ENCODE measurements around the gene GPC2. TPM values are rescaled to one million over a fixed set of nuclear protein-coding genes. Genes with fewer than 3 reads are reported as not detected.

GPC2 gene
- total RNA-seq, 1 experiment from 2014 or later: 45.2 TPM

DNA sequence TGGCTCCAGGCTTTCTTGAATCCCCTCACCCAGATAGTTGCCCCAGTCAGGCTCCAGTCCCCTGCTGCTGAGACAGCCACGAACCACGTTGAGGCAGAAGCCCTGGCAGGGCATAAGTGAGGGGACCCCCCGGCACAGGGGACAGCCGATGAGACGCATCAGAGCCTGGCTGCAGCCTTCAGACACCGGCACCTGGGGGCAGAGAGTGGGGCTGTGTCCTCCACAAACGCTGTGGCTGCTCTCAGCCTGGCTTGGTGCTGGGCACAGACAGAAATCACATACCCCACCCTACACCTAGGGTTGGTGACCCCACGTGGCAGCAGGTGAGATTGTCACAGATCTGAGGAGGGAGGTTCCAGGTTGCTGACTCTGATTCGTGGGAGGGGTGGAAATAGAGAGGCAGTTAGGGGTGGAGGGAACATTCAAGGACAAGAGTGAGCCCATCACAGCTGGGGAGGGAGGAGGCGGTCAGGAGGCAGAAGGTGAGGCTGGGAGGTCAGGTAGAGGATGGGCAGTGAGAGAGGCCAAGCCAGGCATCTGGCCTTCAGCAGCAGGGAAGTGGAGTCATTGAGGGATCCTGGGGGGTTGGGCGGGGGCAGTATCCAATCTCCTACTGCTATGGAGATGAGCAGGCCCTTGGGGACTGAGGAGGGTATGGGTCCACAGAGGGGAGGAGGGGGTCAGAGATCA is 3.2 kb downstream of the GPC2 start:
- peak overlapping the region in 1 of 2 experiments; percentile 52; a peak in 1 of 5 replicates for H3K4me3 Mint-ChIP-seq

More for the DNA sequence above, 3.2 kb downstream of the GPC2 start:
- no peak overlapping the region for H3K4ac ChIP-seq (ENCODE audit: low read depth, low read length)
- no peak overlapping the region for H4K5ac ChIP-seq (ENCODE audit: insufficient read length, low read depth, low read length)
- Mint-ChIP-seq H3K9me3 (no peaks in the 10 kb centered on the region), H3K4me1 (peaks cover 29 to 43% of the 10 kb centered on the region in 2 experiments), H3K27me3 (ENCODE audit: low read depth) (peaks cover 25% of the 10 kb centered on the region), H3K36me3 (ENCODE audit: insufficient read depth in 1 of 3, low read depth in 3 of 3) (peaks cover 30 to 39% (median 31%) of the 10 kb centered on the region in 3 experiments; a peak in 6 of 7 replicates), H3K27ac (peak overlapping the region in 1 of 3 experiments; percentile 17; a peak in 1 of 7 replicates)
- no peak overlapping the region for H2BK20ac ChIP-seq (ENCODE audit: low read depth, low read length, poor library complexity, severe bottlenecking)
- peaks cover 3% of the 10 kb centered on the region; the same call in 1 of the 2 replicates for H3K4me1 ChIP-seq (ENCODE audit: insufficient read depth, low read length)
- H2BK12ac ChIP-seq (ENCODE audit: insufficient read length, low read depth, low read length): no peak overlapping the region
- TF ChIP-seq, protein P1, sequence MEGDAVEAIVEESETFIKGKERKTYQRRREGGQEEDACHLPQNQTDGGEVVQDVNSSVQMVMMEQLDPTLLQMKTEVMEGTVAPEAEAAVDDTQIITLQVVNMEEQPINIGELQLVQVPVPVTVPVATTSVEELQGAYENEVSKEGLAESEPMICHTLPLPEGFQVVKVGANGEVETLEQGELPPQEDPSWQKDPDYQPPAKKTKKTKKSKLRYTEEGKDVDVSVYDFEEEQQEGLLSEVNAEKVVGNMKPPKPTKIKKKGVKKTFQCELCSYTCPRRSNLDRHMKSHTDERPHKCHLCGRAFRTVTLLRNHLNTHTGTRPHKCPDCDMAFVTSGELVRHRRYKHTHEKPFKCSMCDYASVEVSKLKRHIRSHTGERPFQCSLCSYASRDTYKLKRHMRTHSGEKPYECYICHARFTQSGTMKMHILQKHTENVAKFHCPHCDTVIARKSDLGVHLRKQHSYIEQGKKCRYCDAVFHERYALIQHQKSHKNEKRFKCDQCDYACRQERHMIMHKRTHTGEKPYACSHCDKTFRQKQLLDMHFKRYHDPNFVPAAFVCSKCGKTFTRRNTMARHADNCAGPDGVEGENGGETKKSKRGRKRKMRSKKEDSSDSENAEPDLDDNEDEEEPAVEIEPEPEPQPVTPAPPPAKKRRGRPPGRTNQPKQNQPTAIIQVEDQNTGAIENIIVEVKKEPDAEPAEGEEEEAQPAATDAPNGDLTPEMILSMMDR (conservative IDR thresholded peaks at IDR 0.05): no peak
- H3K27me3 ChIP-seq (ENCODE audit: insufficient read depth, low read length): no peaks in the 10 kb centered on the region; the same call in 1 of the 2 replicates
- H3K9ac ChIP-seq (ENCODE audit: extremely low read depth, insufficient read length, low read length): no peak overlapping the region
- no peak overlapping the region for H4K91ac ChIP-seq (ENCODE audit: insufficient read length, low read depth, low read length)
- WGBS (ENCODE audit: extremely low coverage, insufficient read length, low lambda C conversion rate): no CpG with 5 or more reads among the region's 11 CpGs
- DNase-seq: no peak
- peaks cover 9% of the 10 kb centered on the region for H3K23me2 ChIP-seq (ENCODE audit: insufficient read length, low read depth, low read length, poor library complexity, severe bottlenecking)
- no peak overlapping the region for H2AK5ac ChIP-seq (ENCODE audit: insufficient read length, low read length)
- no peak overlapping the region for H3K27ac ChIP-seq (ENCODE audit: insufficient read length, low read depth, low read length)
- no peak overlapping the region for H3T11ph ChIP-seq (ENCODE audit: low read length)
- no peak overlapping the region for H2BK120ac ChIP-seq (ENCODE audit: low read depth, low read length, poor library complexity, severe bottlenecking)
- no peak overlapping the region for H4K8ac ChIP-seq (replicated peaks; ENCODE audit: insufficient read length, low read depth, low read length)
- no peak overlapping the region for H2BK5ac ChIP-seq (ENCODE audit: insufficient read length, low read length)
- no peak overlapping the region for H3K18ac ChIP-seq (ENCODE audit: insufficient read length, low read depth, low read length)
- H3K79me2 ChIP-seq (ENCODE audit: insufficient read depth, low read length): no peaks in the 10 kb centered on the region; the same call in 1 of the 2 replicates
- no peak overlapping the region for H3K56ac ChIP-seq (ENCODE audit: insufficient read length, low read depth, low read length)
- H3K23ac ChIP-seq (ENCODE audit: insufficient read length, low read depth, low read length): no peak overlapping the region
- H3K14ac ChIP-seq (ENCODE audit: insufficient read depth, low read length): no peak overlapping the region
- no peak overlapping the region for H2AFZ ChIP-seq (ENCODE audit: low read length)
- no peaks in the 10 kb centered on the region for H3K9me3 ChIP-seq (ENCODE audit: control insufficient read depth, low read depth, low read length)
- no peak overlapping the region for H3K4me2 ChIP-seq (ENCODE audit: insufficient read depth, insufficient read length, low read length)
- H3K79me1 ChIP-seq (ENCODE audit: insufficient read depth, low read depth, low read length, poor library complexity, severe bottlenecking): no peaks in the 10 kb centered on the region
- no peak overlapping the region for H2BK15ac ChIP-seq (ENCODE audit: low read depth, low read length)
- H4K20me1 ChIP-seq (ENCODE audit: control insufficient read depth, insufficient read depth, insufficient read length): no peaks in the 10 kb centered on the region

Measured in H9 (cell line).